HepG2 (cell line): ENCODE data around the gene SIGLEC1. TPM values are rescaled to one million over a fixed set of nuclear protein-coding genes. Genes with fewer than 3 reads are reported as not detected.

Experiments used
- ATF2 ChIP-seq: sonication (generic); formaldehyde crosslinking; IDR thresholded peaks from 2 replicates; pipeline ENCODE4 v1.4.0; 2020; ENCODE audit warnings: missing genetic modification reagents
- CBX5 ChIP-seq: sonication (generic); formaldehyde crosslinking; IDR thresholded peaks from 2 replicates; pipeline ENCODE4 v1.4.0; 2020; ENCODE audit warnings: missing genetic modification reagents, borderline replicate concordance
- FOXC1 ChIP-seq: sonication (generic); formaldehyde crosslinking; IDR thresholded peaks from 2 replicates; pipeline ENCODE4 v1.8.0; 2022; ENCODE audit warnings: mild to moderate bottlenecking, missing genetic modification reagents, borderline replicate concordance
- HNRNPH1 ChIP-seq: fragments of 200-400 bp; formaldehyde crosslinking; optimal IDR thresholded peaks from 2 replicates; pipeline ENCODE3; 2017; ENCODE audit warnings: mild to moderate bottlenecking, low read depth, low read length
- PBX2 ChIP-seq: IDR thresholded peaks from 2 replicates; pipeline ENCODE4 v1.6.1; 2016; ENCODE audit warnings: control low read depth
- REXO4 ChIP-seq: sonication (generic); formaldehyde crosslinking; IDR thresholded peaks from 2 replicates; pipeline ENCODE4 v1.8.0; 2022; ENCODE audit warnings: missing genetic modification reagents, mild to moderate bottlenecking, borderline replicate concordance
- ZNF251 ChIP-seq: sonication (generic); formaldehyde crosslinking; IDR thresholded peaks from 2 replicates; pipeline ENCODE4 v1.9.0; 2021; ENCODE audit warnings: mild to moderate bottlenecking, missing genetic modification reagents
- polyA plus RNA-seq, 8 experiments: library from polyadenylated mRNA; depleted of rRNA in 3 of 8; stranded (reverse) in 7 of 8; unstranded in 1 of 8; fragments of >200 nt; fragmentation: Illumina TruSeq in 4 of 8; extraction: Trizol in 4 of 8; gene quantifications; 2 replicates each; pipeline versions ENCODE4 v1.2.1 to v1.2.3, GENCODE V29; 2011 to 2016; ENCODE audit warnings: low read depth in 4 of 8, missing spikeins in 1 of 8, mixed read lengths in 1 of 8; ENCODE audit not compliant: insufficient read depth in 1 of 8
- total RNA-seq, 5 experiments: library from RNA; depleted of rRNA; stranded (reverse); fragments of >200 nt; fragmentation: Illumina TruSeq; extraction: Trizol; gene quantifications; 2 replicates each; pipeline ENCODE4 v1.2.3, GENCODE V29; 2016; ENCODE audit warnings: low read depth in 1 of 5

SIGLEC1 gene
- total and polyA plus RNA-seq, 2 of the 13 experiments (the other 11 are each of a cell fraction or from before 2014, with no cell fraction given) = 0.01 TPM; not detected in 1

- no peak for TF ChIP-seq FOXC1 (CRISPR knock-in tag)
- no peak for TF ChIP-seq ATF2 (CRISPR knock-in tag)
- TF ChIP-seq PBX2 (CRISPR knock-in tag) = no peak
- 0 out of 2 replicates have a peak, but pooled peaks have one; percentile 29 for TF ChIP-seq ZNF251
- TF ChIP-seq CBX5 (CRISPR knock-in tag) = no peak
- TF ChIP-seq REXO4 (CRISPR knock-in tag) = no peak
- no peak for TF ChIP-seq HNRNPH1
Observed at GRCh38 chr20:3663031-3663701, 49.2 kb downstream of the SIGLEC1 start, which contains the start of gene GFRA4 (continued).

Other genes with a start within 250 kb of the SIGLEC1 start
- 30.8 and 44.2 TPM in 2 replicates for gene ATRN, start 241.6 kb downstream of the SIGLEC1 start, total RNA-seq (2016; rRNA removed; fragmentation: Illumina TruSeq; extraction: Trizol)
- 81.1 and 97.2 TPM in 2 replicates for gene ATRN, start 241.6 kb downstream of the SIGLEC1 start, polyA plus RNA-seq (2011; rRNA removed)
- not detected in 2 replicates for gene GFRA4, start 49.2 kb downstream of the SIGLEC1 start, total RNA-seq (2016; rRNA removed; fragmentation: Illumina TruSeq; extraction: Trizol)
- not detected in 2 replicates for gene GFRA4, start 49.2 kb downstream of the SIGLEC1 start, polyA plus RNA-seq (2011; rRNA removed)
- not detected in 2 replicates for gene ADAM33, start 30.6 kb downstream of the SIGLEC1 start, total RNA-seq (2016; rRNA removed; fragmentation: Illumina TruSeq; extraction: Trizol)
- not detected in 2 replicates for gene ADAM33, start 30.6 kb downstream of the SIGLEC1 start, polyA plus RNA-seq (2011; rRNA removed)
- gene HSPA12B, start 20.1 kb upstream of the SIGLEC1 start, total RNA-seq (2016; rRNA removed; fragmentation: Illumina TruSeq; extraction: Trizol) = not detected in 2 replicates
- gene HSPA12B, start 20.1 kb upstream of the SIGLEC1 start, polyA plus RNA-seq (2011; rRNA removed) = 0.01 TPM in 2 replicates
- gene ADISSP, start 55.2 kb upstream of the SIGLEC1 start, total RNA-seq (2016; rRNA removed; fragmentation: Illumina TruSeq; extraction: Trizol) = 70.0 and 90.6 TPM in 2 replicates
- 38.3 and 51.7 TPM in 2 replicates for gene ADISSP, start 55.2 kb upstream of the SIGLEC1 start, polyA plus RNA-seq (2011; rRNA removed)
- 0.27 and 0.32 TPM in 2 replicates for gene SPEF1, start 68.8 kb upstream of the SIGLEC1 start, total RNA-seq (2016; rRNA removed; fragmentation: Illumina TruSeq; extraction: Trizol)
- 0.05 and 0.11 TPM in 2 replicates for gene SPEF1, start 68.8 kb upstream of the SIGLEC1 start, polyA plus RNA-seq (2011; rRNA removed)
- 42.9 and 54.5 TPM in 2 replicates for gene CENPB, start 74.1 kb upstream of the SIGLEC1 start, total RNA-seq (2016; rRNA removed; fragmentation: Illumina TruSeq; extraction: Trizol)
- 10.4 and 15.6 TPM in 2 replicates for gene CENPB, start 74.1 kb upstream of the SIGLEC1 start, polyA plus RNA-seq (2011; rRNA removed)
- 14.5 and 19.3 TPM in 2 replicates for gene CDC25B, start 83.7 kb upstream of the SIGLEC1 start, total RNA-seq (2016; rRNA removed; fragmentation: Illumina TruSeq; extraction: Trizol)
- gene CDC25B, start 83.7 kb upstream of the SIGLEC1 start, polyA plus RNA-seq (2011; rRNA removed) = 14.3 and 19.4 TPM in 2 replicates
- gene AP5S1, start 107.9 kb upstream of the SIGLEC1 start, total RNA-seq (2016; rRNA removed; fragmentation: Illumina TruSeq; extraction: Trizol) = 23.2 and 23.7 TPM in 2 replicates
- gene AP5S1, start 107.9 kb upstream of the SIGLEC1 start, polyA plus RNA-seq (2011; rRNA removed) = 7.9 and 9.1 TPM in 2 replicates
- 36.6 and 44.4 TPM in 2 replicates for gene MAVS, start 134.2 kb upstream of the SIGLEC1 start, total RNA-seq (2016; rRNA removed; fragmentation: Illumina TruSeq; extraction: Trizol)
- gene MAVS, start 134.2 kb upstream of the SIGLEC1 start, polyA plus RNA-seq (2011; rRNA removed) = 27.3 and 27.8 TPM in 2 replicates
- 123 and 127 TPM in 2 replicates for gene PANK2, start 176.8 kb upstream of the SIGLEC1 start, total RNA-seq (2016; rRNA removed; fragmentation: Illumina TruSeq; extraction: Trizol)
- gene PANK2, start 176.8 kb upstream of the SIGLEC1 start, polyA plus RNA-seq (2011; rRNA removed) = 31.2 and 39.2 TPM in 2 replicates